Liver (tissue), 9 donors: ENCODE results near the gene FAM227B. TPM values are rescaled to one million over a fixed set of nuclear protein-coding genes. Genes with fewer than 3 reads are reported as not detected.

Experiments
- DNase-seq: peaks from one replicate; pipeline ENCODE4 v3.0.0-alpha.2; 2017; ENCODE audit warnings: low spot score
- H3K27ac ChIP-seq, 2 donors: one replicate each; pipeline ENCODE4 v1.7.0; 2013; ENCODE audit warnings: inconsistent platforms in 2 of 2, low read length in 2 of 2, control low read depth in 1 of 2, low read depth in 1 of 2, mild to moderate bottlenecking in 1 of 2
- H3K27me3 ChIP-seq, 4 donors: one replicate each; pipeline versions ENCODE4 v1.6.1 to v1.7.0; 2013; ENCODE audit warnings: low read length in 3 of 4, inconsistent platforms in 1 of 4, mild to moderate bottlenecking in 1 of 4, moderate library complexity in 1 of 4; ENCODE audit not compliant: control insufficient read depth in 4 of 4, insufficient read depth in 4 of 4
- H3K36me3 ChIP-seq, 4 donors: one replicate each; pipeline versions ENCODE4 v1.6.1 to v1.7.0; 2013; ENCODE audit warnings: low read length in 3 of 4, mild to moderate bottlenecking in 3 of 4, low read depth in 1 of 4, moderate library complexity in 1 of 4; ENCODE audit not compliant: control insufficient read depth in 4 of 4, insufficient read depth in 3 of 4
- H3K4me1 ChIP-seq, 4 donors: one replicate each; pipeline versions ENCODE4 v1.6.1 to v1.7.0; 2013; ENCODE audit warnings: low read length in 3 of 4, mild to moderate bottlenecking in 3 of 4, moderate library complexity in 1 of 4; ENCODE audit not compliant: control insufficient read depth in 4 of 4, insufficient read depth in 4 of 4
- H3K4me3 ChIP-seq, 3 donors: one replicate each; pipeline versions ENCODE4 v1.6.1 to v1.7.0; 2013; ENCODE audit warnings: low read length in 3 of 3, control low read depth in 1 of 3, low read depth in 1 of 3, mild to moderate bottlenecking in 1 of 3
- H3K9ac ChIP-seq, 2 donors: one replicate each; pipeline ENCODE4 v1.7.0; 2013; ENCODE audit warnings: low read length in 2 of 2, mild to moderate bottlenecking in 2 of 2, moderate library complexity in 2 of 2, control low read depth in 1 of 2, low read depth in 1 of 2
- H3K9me3 ChIP-seq, 4 donors: one replicate each; pipeline versions ENCODE4 v1.6.1 to v1.7.0; 2013; ENCODE audit warnings: low read length in 3 of 4; ENCODE audit not compliant: control insufficient read depth in 4 of 4
- EGR1 ChIP-seq, 2 donors: IDR thresholded peaks; 2 replicates each; pipeline ENCODE4 v1.6.1; 2016 to 2018; ENCODE audit warnings: antibody characterized with exemption in 2 of 2, low read depth in 2 of 2
- FOXA1 ChIP-seq: IDR thresholded peaks from 2 replicates; pipeline ENCODE4 v1.6.1; 2016; ENCODE audit warnings: antibody characterized with exemption
- FOXA2 ChIP-seq: IDR thresholded peaks from 2 replicates; pipeline ENCODE4 v1.6.1; 2016; ENCODE audit warnings: antibody characterized with exemption
- GABPA ChIP-seq, 2 donors: IDR thresholded peaks in 1 of 2; conservative IDR thresholded peaks in 1 of 2; 2 replicates each; pipeline ENCODE4 v1.6.1; 2016; ENCODE audit warnings: antibody characterized with exemption in 2 of 2, mild to moderate bottlenecking in 1 of 2, moderate library complexity in 1 of 2
- HNF4A ChIP-seq, 2 donors: conservative IDR thresholded peaks; 2 replicates each; pipeline ENCODE4 v1.6.1; 2016; ENCODE audit warnings: antibody characterized with exemption in 2 of 2, mild to moderate bottlenecking in 2 of 2
- HNF4G ChIP-seq: IDR thresholded peaks from 2 replicates; pipeline ENCODE4 v1.6.1; 2016; ENCODE audit warnings: antibody characterized with exemption
- JUND ChIP-seq, 2 donors: IDR thresholded peaks; 2 replicates each; pipeline ENCODE4 v1.6.1; 2016; ENCODE audit warnings: antibody characterized with exemption in 2 of 2
- NR2F2 ChIP-seq: IDR thresholded peaks from 2 replicates; pipeline ENCODE4 v1.6.1; 2016; ENCODE audit warnings: antibody characterized with exemption
- RAD21 ChIP-seq, 2 donors: IDR thresholded peaks; 2 replicates each; pipeline ENCODE4 v1.6.1; 2016; ENCODE audit warnings: antibody characterized with exemption in 2 of 2, mild to moderate bottlenecking in 2 of 2
- RXRA ChIP-seq, 2 donors: IDR thresholded peaks; 2 replicates each; pipeline ENCODE4 v1.6.1; 2017 to 2018; ENCODE audit warnings: antibody characterized with exemption in 2 of 2, mild to moderate bottlenecking in 1 of 2
- SP1 ChIP-seq: IDR thresholded peaks from 2 replicates; pipeline ENCODE4 v1.6.1; 2018; ENCODE audit warnings: antibody characterized with exemption, mild to moderate bottlenecking
- TAF1 ChIP-seq: conservative IDR thresholded peaks from 2 replicates; pipeline ENCODE4 v1.6.1; 2016; ENCODE audit warnings: antibody characterized with exemption, mild to moderate bottlenecking
- YY1 ChIP-seq: IDR thresholded peaks from 2 replicates; pipeline ENCODE4 v1.6.1; 2016; ENCODE audit warnings: antibody characterized with exemption, mild to moderate bottlenecking
- WGBS: extraction: QIAGEN DNeasy Blood & Tissue Kit; methylation state at CpG from one replicate; pipeline ENCODE4 v1.1.7; 2013; 5-methylcytosine and 5-hydroxymethylcytosine counted together
- polyA plus RNA-seq, 2 donors: library from polyadenylated mRNA; stranded (reverse) in 1 of 2; unstranded in 1 of 2; fragments of 200-250 nt in 1 of 2; fragments of >200 nt in 1 of 2; fragmentation: Nextera tagmentation in 1 of 2; extraction: Ambion mirVana in 1 of 2; gene quantifications; one replicate each; pipeline versions ENCODE4 v1.2.1 to v1.2.3, GENCODE V29; 2013 to 2015
- total RNA-seq, 2 donors: library from RNA; depleted of rRNA; stranded (reverse); fragments of >200 nt; gene quantifications; one replicate each; pipeline ENCODE4 v1.2.3, GENCODE V29; 2014
- TF ChIP-seq, protein P1 (sequence below): IDR thresholded peaks from 2 replicates; pipeline ENCODE4 v1.6.1; 2016; ENCODE audit warnings: antibody characterized with exemption, mild to moderate bottlenecking
- TF ChIP-seq, protein P2 (sequence below): IDR thresholded peaks from 2 replicates; pipeline ENCODE4 v1.6.1; 2016; ENCODE audit warnings: antibody characterized with exemption
- TF ChIP-seq, protein P3 (sequence below): fragments of 150-350 bp; IDR thresholded peaks from 2 replicates; pipeline ENCODE4 v1.5.1; 2017; ENCODE audit warnings: improper control_type of control experiment, low read depth, low read length; ENCODE audit not compliant: missing input control
- TF ChIP-seq, protein P4 (sequence below): IDR thresholded peaks from 2 replicates; pipeline ENCODE4 v1.6.1; 2016; ENCODE audit warnings: antibody characterized with exemption
- TF ChIP-seq, protein P5 (sequence below): IDR thresholded peaks from 2 replicates; pipeline ENCODE4 v1.6.1; 2016; ENCODE audit warnings: antibody characterized with exemption
- donor health status: healthy.
- donor health status: healthy.
- donor health status: healthy.
- donor health status: healthy.
- donor health status: healthy.

Gene FAM227B
- total and polyA plus RNA-seq, 4 donors = 1.3 to 5.1 (median 3.8) TPM

DNA sequence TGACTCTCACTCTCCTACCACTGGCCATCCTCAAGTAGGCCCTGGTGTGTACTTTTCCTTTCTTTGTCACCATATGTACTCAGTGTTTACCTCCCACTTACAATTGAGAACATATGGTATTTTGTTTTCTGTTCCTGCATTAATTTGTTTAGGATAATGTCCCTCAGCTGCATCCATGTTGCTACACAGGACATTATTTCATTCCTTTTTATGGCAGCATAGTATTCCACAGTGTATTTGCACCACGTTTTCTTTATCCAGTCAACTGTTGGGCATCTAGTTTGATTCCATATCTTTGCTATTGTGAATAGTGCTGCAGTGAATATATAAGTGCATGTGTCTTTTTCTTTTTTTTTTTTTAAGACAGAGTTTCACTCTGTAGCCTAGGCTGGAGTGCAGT is 324.4 kb downstream of the FAM227B start:
- WGBS = 99% methylated on average over 1 of the region's 1 CpG
- peaks cover 3 to 21% (median 12%) of the 10 kb centered on the region in 4 donors for H3K36me3 ChIP-seq
- TF ChIP-seq TAF1 = no peak
- no peak for TF ChIP-seq HNF4G
- TF ChIP-seq, protein P1, sequence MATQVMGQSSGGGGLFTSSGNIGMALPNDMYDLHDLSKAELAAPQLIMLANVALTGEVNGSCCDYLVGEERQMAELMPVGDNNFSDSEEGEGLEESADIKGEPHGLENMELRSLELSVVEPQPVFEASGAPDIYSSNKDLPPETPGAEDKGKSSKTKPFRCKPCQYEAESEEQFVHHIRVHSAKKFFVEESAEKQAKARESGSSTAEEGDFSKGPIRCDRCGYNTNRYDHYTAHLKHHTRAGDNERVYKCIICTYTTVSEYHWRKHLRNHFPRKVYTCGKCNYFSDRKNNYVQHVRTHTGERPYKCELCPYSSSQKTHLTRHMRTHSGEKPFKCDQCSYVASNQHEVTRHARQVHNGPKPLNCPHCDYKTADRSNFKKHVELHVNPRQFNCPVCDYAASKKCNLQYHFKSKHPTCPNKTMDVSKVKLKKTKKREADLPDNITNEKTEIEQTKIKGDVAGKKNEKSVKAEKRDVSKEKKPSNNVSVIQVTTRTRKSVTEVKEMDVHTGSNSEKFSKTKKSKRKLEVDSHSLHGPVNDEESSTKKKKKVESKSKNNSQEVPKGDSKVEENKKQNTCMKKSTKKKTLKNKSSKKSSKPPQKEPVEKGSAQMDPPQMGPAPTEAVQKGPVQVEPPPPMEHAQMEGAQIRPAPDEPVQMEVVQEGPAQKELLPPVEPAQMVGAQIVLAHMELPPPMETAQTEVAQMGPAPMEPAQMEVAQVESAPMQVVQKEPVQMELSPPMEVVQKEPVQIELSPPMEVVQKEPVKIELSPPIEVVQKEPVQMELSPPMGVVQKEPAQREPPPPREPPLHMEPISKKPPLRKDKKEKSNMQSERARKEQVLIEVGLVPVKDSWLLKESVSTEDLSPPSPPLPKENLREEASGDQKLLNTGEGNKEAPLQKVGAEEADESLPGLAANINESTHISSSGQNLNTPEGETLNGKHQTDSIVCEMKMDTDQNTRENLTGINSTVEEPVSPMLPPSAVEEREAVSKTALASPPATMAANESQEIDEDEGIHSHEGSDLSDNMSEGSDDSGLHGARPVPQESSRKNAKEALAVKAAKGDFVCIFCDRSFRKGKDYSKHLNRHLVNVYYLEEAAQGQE = no peak
- TF ChIP-seq JUND (IDR thresholded peaks at IDR 0.05) = no peak

DNA sequence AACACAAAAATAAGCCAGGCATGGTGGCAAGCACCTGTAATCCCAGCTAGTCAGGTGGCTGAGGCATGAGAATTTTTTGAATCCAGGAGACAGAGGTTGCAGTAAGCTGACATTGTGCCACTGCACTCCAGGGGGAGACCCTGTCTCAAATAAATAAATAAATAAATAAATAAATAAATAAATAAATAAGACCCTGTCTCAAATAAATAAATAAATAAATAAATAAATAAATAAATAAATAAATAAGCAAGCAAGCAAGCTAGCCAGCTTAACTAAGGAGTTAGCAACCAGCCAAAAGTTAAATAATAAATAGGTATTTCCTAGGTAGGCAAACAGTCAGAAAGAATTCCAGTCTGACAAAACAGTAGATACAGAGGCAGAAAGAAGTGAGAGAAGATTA is 326.7 kb downstream of the FAM227B start:
- TF ChIP-seq GABPA (IDR thresholded peaks at IDR 0.05 in 1 of 2, conservative IDR thresholded peaks at IDR 0.05 in 1 of 2) = no peak
- TF ChIP-seq FOXA1 = no peak
- TF ChIP-seq NR2F2 = no peak
- no peak for TF ChIP-seq TAF1
- TF ChIP-seq, protein P2, sequence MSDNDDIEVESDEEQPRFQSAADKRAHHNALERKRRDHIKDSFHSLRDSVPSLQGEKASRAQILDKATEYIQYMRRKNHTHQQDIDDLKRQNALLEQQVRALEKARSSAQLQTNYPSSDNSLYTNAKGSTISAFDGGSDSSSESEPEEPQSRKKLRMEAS = no peak
- TF ChIP-seq, protein P3, sequence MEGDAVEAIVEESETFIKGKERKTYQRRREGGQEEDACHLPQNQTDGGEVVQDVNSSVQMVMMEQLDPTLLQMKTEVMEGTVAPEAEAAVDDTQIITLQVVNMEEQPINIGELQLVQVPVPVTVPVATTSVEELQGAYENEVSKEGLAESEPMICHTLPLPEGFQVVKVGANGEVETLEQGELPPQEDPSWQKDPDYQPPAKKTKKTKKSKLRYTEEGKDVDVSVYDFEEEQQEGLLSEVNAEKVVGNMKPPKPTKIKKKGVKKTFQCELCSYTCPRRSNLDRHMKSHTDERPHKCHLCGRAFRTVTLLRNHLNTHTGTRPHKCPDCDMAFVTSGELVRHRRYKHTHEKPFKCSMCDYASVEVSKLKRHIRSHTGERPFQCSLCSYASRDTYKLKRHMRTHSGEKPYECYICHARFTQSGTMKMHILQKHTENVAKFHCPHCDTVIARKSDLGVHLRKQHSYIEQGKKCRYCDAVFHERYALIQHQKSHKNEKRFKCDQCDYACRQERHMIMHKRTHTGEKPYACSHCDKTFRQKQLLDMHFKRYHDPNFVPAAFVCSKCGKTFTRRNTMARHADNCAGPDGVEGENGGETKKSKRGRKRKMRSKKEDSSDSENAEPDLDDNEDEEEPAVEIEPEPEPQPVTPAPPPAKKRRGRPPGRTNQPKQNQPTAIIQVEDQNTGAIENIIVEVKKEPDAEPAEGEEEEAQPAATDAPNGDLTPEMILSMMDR = no peak
- TF ChIP-seq, protein P1 = no peak
- no peak for TF ChIP-seq HNF4G
- no peak for TF ChIP-seq RXRA (IDR thresholded peaks at IDR 0.05)
- no peak for TF ChIP-seq FOXA2
- TF ChIP-seq HNF4A (conservative IDR thresholded peaks at IDR 0.05) = no peak
- TF ChIP-seq RAD21 (IDR thresholded peaks at IDR 0.05) = no peak
- TF ChIP-seq YY1 = no peak
- no peak for TF ChIP-seq EGR1 (IDR thresholded peaks at IDR 0.05; ENCODE audit: low read depth in 2 of 2)
- TF ChIP-seq, protein P4, sequence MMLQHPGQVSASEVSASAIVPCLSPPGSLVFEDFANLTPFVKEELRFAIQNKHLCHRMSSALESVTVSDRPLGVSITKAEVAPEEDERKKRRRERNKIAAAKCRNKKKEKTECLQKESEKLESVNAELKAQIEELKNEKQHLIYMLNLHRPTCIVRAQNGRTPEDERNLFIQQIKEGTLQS = no peak
- no peak for TF ChIP-seq SP1
- TF ChIP-seq, protein P5, sequence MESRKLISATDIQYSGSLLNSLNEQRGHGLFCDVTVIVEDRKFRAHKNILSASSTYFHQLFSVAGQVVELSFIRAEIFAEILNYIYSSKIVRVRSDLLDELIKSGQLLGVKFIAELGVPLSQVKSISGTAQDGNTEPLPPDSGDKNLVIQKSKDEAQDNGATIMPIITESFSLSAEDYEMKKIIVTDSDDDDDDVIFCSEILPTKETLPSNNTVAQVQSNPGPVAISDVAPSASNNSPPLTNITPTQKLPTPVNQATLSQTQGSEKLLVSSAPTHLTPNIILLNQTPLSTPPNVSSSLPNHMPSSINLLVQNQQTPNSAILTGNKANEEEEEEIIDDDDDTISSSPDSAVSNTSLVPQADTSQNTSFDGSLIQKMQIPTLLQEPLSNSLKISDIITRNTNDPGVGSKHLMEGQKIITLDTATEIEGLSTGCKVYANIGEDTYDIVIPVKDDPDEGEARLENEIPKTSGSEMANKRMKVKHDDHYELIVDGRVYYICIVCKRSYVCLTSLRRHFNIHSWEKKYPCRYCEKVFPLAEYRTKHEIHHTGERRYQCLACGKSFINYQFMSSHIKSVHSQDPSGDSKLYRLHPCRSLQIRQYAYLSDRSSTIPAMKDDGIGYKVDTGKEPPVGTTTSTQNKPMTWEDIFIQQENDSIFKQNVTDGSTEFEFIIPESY = no peak
- TF ChIP-seq JUND (IDR thresholded peaks at IDR 0.05) = no peak
- H3K9ac ChIP-seq = no peak overlapping the region

More for the DNA sequence above, 324.4 kb downstream of the FAM227B start:
- Histone ChIP-seq H3K4me3 (no peak overlapping the region), H3K9ac (no peak overlapping the region), H3K4me1 (no peaks in the 10 kb centered on the region), H3K9me3 (no peaks in the 10 kb centered on the region), H3K27me3 (no peaks in the 10 kb centered on the region), H3K27ac (no peak overlapping the region)
- no peak for DNase-seq

More for the DNA sequence above, 326.7 kb downstream of the FAM227B start:
- no peaks in the 10 kb centered on the region for H3K9me3 ChIP-seq
- H3K4me3 ChIP-seq = no peak overlapping the region
- no peak for DNase-seq
- H3K4me1 ChIP-seq = no peaks in the 10 kb centered on the region
- H3K36me3 ChIP-seq = peaks cover 2 to 24% (median 22%) of the 10 kb centered on the region in 4 donors
- H3K27ac ChIP-seq = no peak overlapping the region
- H3K27me3 ChIP-seq = no peaks in the 10 kb centered on the region
